ENCODE results near the gene LGALS12.
"Not testable (repeated sequence)": the region's sequence is repeated elsewhere in the genome, so short reads cannot be mapped to it uniquely, and the experiment has no call there.

Gene LGALS12

GRCh38 chr11:63534076-63534475 is 28.2 kb downstream of the LGALS12 start:
- DNase-seq, result no peak

- DNase-seq, result no peak
Observed at GRCh38 chr11:63534895-63535461, 29.1 kb downstream of the LGALS12 start.

- no peak for DNase-seq
Observed at GRCh38 chr11:63535734-63536133, 29.9 kb downstream of the LGALS12 start.

- DNase-seq, result peak; percentile 50
Observed at GRCh38 chr11:63536669-63537292, 30.9 kb downstream of the LGALS12 start, which contains the start of gene PLAAT4. Gene PLAAT4 (plus strand): TSS chr11:63536808. CDS start chr11:63536869, 61 bp downstream.

GRCh38 chr11:63537293-63538101 is 31.6 kb downstream of the LGALS12 start:
- peak; percentile 58 for DNase-seq

GRCh38 chr11:63542506-63542905 is 36.6 kb downstream of the LGALS12 start:
- DNase-seq, result not testable (repeated sequence)

GRCh38 chr11:63543711-63544110 is 37.8 kb downstream of the LGALS12 start:
- no peak for DNase-seq

GRCh38 chr11:63547061-63547460 is 41.2 kb downstream of the LGALS12 start:
- DNase-seq, result no peak

- DNase-seq, result no peak
Observed at GRCh38 chr11:63548178-63548577, 42.3 kb downstream of the LGALS12 start.

- no peak for DNase-seq
Observed at GRCh38 chr11:63549411-63549810, 43.5 kb downstream of the LGALS12 start.

- not testable (repeated sequence) for DNase-seq
Observed at GRCh38 chr11:63550156-63550700, 44.3 kb downstream of the LGALS12 start.

- DNase-seq, result no peak
Observed at GRCh38 chr11:63551091-63551888, 45.4 kb downstream of the LGALS12 start.

- no peak for DNase-seq
Observed at GRCh38 chr11:63551889-63552266, 46.0 kb downstream of the LGALS12 start.

GRCh38 chr11:63552921-63553320 is 47.0 kb downstream of the LGALS12 start:
- DNase-seq, result no peak

- DNase-seq, result no peak
Observed at GRCh38 chr11:63553759-63554158, 47.9 kb downstream of the LGALS12 start.

- DNase-seq, result no peak
Observed at GRCh38 chr11:63554877-63555223, 49.0 kb downstream of the LGALS12 start.

GRCh38 chr11:63556404-63557013 is 50.6 kb downstream of the LGALS12 start:
- no peak for DNase-seq

- DNase-seq, result no peak
Observed at GRCh38 chr11:63557570-63557969, 51.7 kb downstream of the LGALS12 start.

GRCh38 chr11:63558459-63559157 is 52.7 kb downstream of the LGALS12 start:
- no peak for DNase-seq

GRCh38 chr11:63560506-63561180 is 54.8 kb downstream of the LGALS12 start:
- peak; percentile 9 for DNase-seq

All from NCI-H2029 (cell line).